HCT116 (cell line): ENCODE results near the gene PIGBOS1. TPM values are rescaled to one million over a fixed set of nuclear protein-coding genes. Genes with fewer than 3 reads are reported as not detected.

Source experiments
- ATAC-seq: fragments of 200-7000 bp; cut with Tn5 transposase; 2 replicates; pipeline ENCODE4 v1.9.1; 2020; ENCODE audit warnings: mild to moderate bottlenecking, moderate library complexity
- BruUV-seq: library from RNA; stranded (reverse); fragments of 400-500 nt; replicated peaks from 2 replicates; lab custom pipeline; 2021; lab: Mats Ljungman, UMichigan
- CTCF ChIA-PET: fragments of 300-600 bp; sonication (Branson Sonifier 250); formaldehyde crosslinking; loops from one replicate; lab custom pipeline; 2021; ENCODE audit warnings: antibody characterized with exemption; lab: Charles Lee
- POLR2A ChIA-PET: fragments of 300-600, 350-600 bp; sonication (Branson Sonifier 250); formaldehyde crosslinking; loops from one replicate; lab custom pipeline; 2021; ENCODE audit warnings: antibody characterized with exemption; lab: Charles Lee
- RAD21 ChIA-PET, 2 experiments: fragments of 300-600 bp; sonication (Branson Sonifier 250); formaldehyde crosslinking; loops; one replicate each; lab custom pipeline; 2023; ENCODE audit warnings: low total read pairs in 2 of 2; ENCODE audit not compliant: uncharacterized antibody in 2 of 2, unreplicated experiment in 2 of 2, low non-redundant PET in 1 of 2; lab: Charles Lee
- DNase-seq: peaks from one replicate; pipeline ENCODE4 v3.0.0-alpha.2; 2010; ENCODE audit warnings: low read depth, low spot score
- H2AFZ ChIP-seq: fragments of 200-600 bp; shearing (Covaris generic), sonication (generic); 2 replicates; pipeline ENCODE4 v1.6.1; 2017; ENCODE audit warnings: low read depth, mixed run types, mixed read lengths, antibody characterized with exemption, low read length; ENCODE audit not compliant: poor library complexity, severe bottlenecking
- H3K27ac ChIP-seq: 2 replicates; pipeline ENCODE4 v1.5.1; 2012; ENCODE audit warnings: low read depth, low read length
- H3K27me3 ChIP-seq: fragments of 200-600 bp; sonication (generic); 2 replicates; pipeline ENCODE4 v1.6.1; 2016; ENCODE audit warnings: mixed run types, low read length, mixed read lengths; ENCODE audit not compliant: insufficient read depth
- H3K36me3 ChIP-seq, 2 experiments: fragments of 200-500 bp in 1 of 2; fragments of 200-600 bp in 1 of 2; sonication (Bioruptor generic) in 1 of 2; sonication (generic) in 1 of 2; 2 replicates each; pipeline versions ENCODE4 v1.5.1 to v1.6.1; 2014 to 2016; ENCODE audit warnings: low read length in 2 of 2, inconsistent platforms in 1 of 2, mixed read lengths in 1 of 2, mixed run types in 1 of 2; ENCODE audit not compliant: insufficient read depth in 2 of 2, control insufficient read depth in 1 of 2
- H3K4me1 ChIP-seq, 2 experiments: fragments of 200-600 bp in 1 of 2; sonication (generic) in 1 of 2; 2 replicates each; pipeline versions ENCODE4 v1.5.1 to v1.6.1; 2012 to 2017; ENCODE audit warnings: low read length in 2 of 2, inconsistent platforms in 1 of 2, mild to moderate bottlenecking in 1 of 2, mixed read lengths in 1 of 2, mixed run types in 1 of 2, moderate library complexity in 1 of 2; ENCODE audit not compliant: insufficient read depth in 2 of 2, control insufficient read depth in 1 of 2
- H3K4me2 ChIP-seq: fragments of 200-600 bp; sonication (generic); 2 replicates; pipeline ENCODE4 v1.6.1; 2017; ENCODE audit warnings: mixed run types, low read length, mixed read lengths
- H3K4me3 ChIP-seq, 2 experiments: fragments of 200-600 bp in 1 of 2; sonication (generic) in 1 of 2; replicated peaks in 1 of 2; 2 replicates each; pipeline ENCODE4 v1.5.1; 2011 to 2016; ENCODE audit warnings: low read length in 2 of 2, control low read depth in 1 of 2, low read depth in 1 of 2, mild to moderate bottlenecking in 1 of 2, mixed read lengths in 1 of 2, mixed run types in 1 of 2
- H3K79me2 ChIP-seq: fragments of 200-600 bp; sonication (generic); 2 replicates; pipeline ENCODE4 v1.6.1; 2017; ENCODE audit warnings: mild to moderate bottlenecking, mixed run types, low read length, moderate library complexity, mixed read lengths; ENCODE audit not compliant: insufficient read depth
- H3K9ac ChIP-seq: fragments of 200-600 bp; sonication (generic); 2 replicates; pipeline ENCODE4 v1.6.1; 2016; ENCODE audit warnings: low read length, mixed read lengths
- H3K9me2 ChIP-seq: fragments of 200-600 bp; sonication (generic), shearing (Covaris generic); 2 replicates; pipeline ENCODE4 v1.6.1; 2017; ENCODE audit warnings: mixed run types, mild to moderate bottlenecking, moderate library complexity; ENCODE audit not compliant: insufficient read depth
- H3K9me3 ChIP-seq, 2 experiments: fragments of 200-500 bp in 1 of 2; fragments of 200-600 bp in 1 of 2; sonication (Bioruptor generic) in 1 of 2; sonication (generic) in 1 of 2; 2 replicates each; pipeline ENCODE4 v1.6.1; 2014 to 2017; ENCODE audit warnings: low read length in 2 of 2, mixed read lengths in 2 of 2, inconsistent platforms in 1 of 2, low read depth in 1 of 2, mild to moderate bottlenecking in 1 of 2, mixed run types in 1 of 2, moderate library complexity in 1 of 2; ENCODE audit not compliant: control insufficient read depth in 1 of 2, insufficient read depth in 1 of 2
- H4K20me1 ChIP-seq: fragments of 200-600 bp; sonication (generic), shearing (Covaris generic); 2 replicates; pipeline ENCODE4 v1.6.1; 2017; ENCODE audit warnings: mixed run types, mild to moderate bottlenecking, moderate library complexity; ENCODE audit not compliant: insufficient read depth
- CBX3 ChIP-seq: IDR thresholded peaks from 2 replicates; pipeline ENCODE4 v1.6.1; 2012; ENCODE audit warnings: low read depth
- CEBPB ChIP-seq: IDR thresholded peaks from 2 replicates; pipeline ENCODE4 v1.6.1; 2012; ENCODE audit warnings: low read depth
- EGR1 ChIP-seq: IDR thresholded peaks from 2 replicates; pipeline ENCODE4 v1.6.1; 2012; ENCODE audit warnings: low read depth
- ELF1 ChIP-seq: IDR thresholded peaks from 2 replicates; pipeline ENCODE4 v1.6.1; 2012; ENCODE audit warnings: low read depth, borderline replicate concordance
- FOSL1 ChIP-seq: IDR thresholded peaks from 2 replicates; pipeline ENCODE4 v1.6.1; 2012; ENCODE audit warnings: low read depth
- JUND ChIP-seq: IDR thresholded peaks from 2 replicates; pipeline ENCODE4 v1.6.1; 2012
- POLR2A ChIP-seq: IDR thresholded peaks from 2 replicates; pipeline ENCODE4 v1.7.0; 2011; ENCODE audit warnings: borderline replicate concordance; ENCODE audit not compliant: insufficient read depth, insufficient read length; ENCODE audit errors: extremely low read depth
- POLR2AphosphoS5 ChIP-seq: IDR thresholded peaks from 2 replicates; pipeline ENCODE4 v1.6.1; 2011; ENCODE audit warnings: mild to moderate bottlenecking, low read depth, low read length, moderate library complexity
- RAD21 ChIP-seq: IDR thresholded peaks from 2 replicates; pipeline ENCODE4 v1.6.1; 2012; ENCODE audit warnings: low read depth, mild to moderate bottlenecking
- SP1 ChIP-seq: IDR thresholded peaks from 2 replicates; pipeline ENCODE4 v1.6.1; 2012; ENCODE audit warnings: low read depth
- SRF ChIP-seq: IDR thresholded peaks from 2 replicates; pipeline ENCODE4 v1.6.1; 2012; ENCODE audit warnings: low read depth
- TCF7L2 ChIP-seq: IDR thresholded peaks from 2 replicates; pipeline ENCODE4 v1.7.0; 2011; ENCODE audit warnings: borderline replicate concordance, inconsistent platforms; ENCODE audit not compliant: insufficient read depth, insufficient read length; ENCODE audit errors: extremely low read depth
- YY1 ChIP-seq: IDR thresholded peaks from 2 replicates; pipeline ENCODE4 v1.6.1; 2011; ENCODE audit warnings: low read length, low read depth, moderate library complexity, mild to moderate bottlenecking; ENCODE audit not compliant: insufficient replicate concordance; ENCODE audit errors: extremely low read depth
- ZFX ChIP-seq: fragments of 450-650 bp; IDR thresholded peaks from 2 replicates; pipeline ENCODE4 v1.6.1; 2017
- ZNF274 ChIP-seq: fragments of 200-500 bp; sonication (Bioruptor generic); IDR thresholded peaks from 2 replicates; pipeline ENCODE4 v1.6.1; 2014; ENCODE audit warnings: mild to moderate bottlenecking, low read depth, low read length, inconsistent platforms
- intact Hi-C: fragments of 100-400 bp; cut with micrococcal nuclease; formaldehyde crosslinking; loops from 2 replicates; pipeline ENCODE4 v1.10.0; 2022
- total RNA-seq: library from RNA; stranded (reverse); gene quantifications from one replicate; pipeline ENCODE4 v1.2.1, GENCODE V29; 2021; ENCODE audit not compliant: unreplicated experiment
- TF ChIP-seq, protein P1 (sequence below): IDR thresholded peaks from 2 replicates; pipeline ENCODE4 v1.6.1; 2012
- TF ChIP-seq, protein P2 (sequence below): IDR thresholded peaks from 2 replicates; pipeline ENCODE4 v1.6.1; 2012; ENCODE audit warnings: low read depth
- TF ChIP-seq, protein P3 (sequence below): IDR thresholded peaks from 2 replicates; pipeline ENCODE4 v1.6.1; 2012
- TF ChIP-seq, protein P4 (sequence below): IDR thresholded peaks from 2 replicates; pipeline ENCODE4 v1.6.1; 2011; ENCODE audit warnings: mild to moderate bottlenecking, low read length, moderate library complexity; ENCODE audit not compliant: insufficient replicate concordance; ENCODE audit errors: extremely low read depth

The PIGBOS1 gene
- total RNA-seq, 1 experiment from 2014 or later = 15.3 TPM

DNA sequence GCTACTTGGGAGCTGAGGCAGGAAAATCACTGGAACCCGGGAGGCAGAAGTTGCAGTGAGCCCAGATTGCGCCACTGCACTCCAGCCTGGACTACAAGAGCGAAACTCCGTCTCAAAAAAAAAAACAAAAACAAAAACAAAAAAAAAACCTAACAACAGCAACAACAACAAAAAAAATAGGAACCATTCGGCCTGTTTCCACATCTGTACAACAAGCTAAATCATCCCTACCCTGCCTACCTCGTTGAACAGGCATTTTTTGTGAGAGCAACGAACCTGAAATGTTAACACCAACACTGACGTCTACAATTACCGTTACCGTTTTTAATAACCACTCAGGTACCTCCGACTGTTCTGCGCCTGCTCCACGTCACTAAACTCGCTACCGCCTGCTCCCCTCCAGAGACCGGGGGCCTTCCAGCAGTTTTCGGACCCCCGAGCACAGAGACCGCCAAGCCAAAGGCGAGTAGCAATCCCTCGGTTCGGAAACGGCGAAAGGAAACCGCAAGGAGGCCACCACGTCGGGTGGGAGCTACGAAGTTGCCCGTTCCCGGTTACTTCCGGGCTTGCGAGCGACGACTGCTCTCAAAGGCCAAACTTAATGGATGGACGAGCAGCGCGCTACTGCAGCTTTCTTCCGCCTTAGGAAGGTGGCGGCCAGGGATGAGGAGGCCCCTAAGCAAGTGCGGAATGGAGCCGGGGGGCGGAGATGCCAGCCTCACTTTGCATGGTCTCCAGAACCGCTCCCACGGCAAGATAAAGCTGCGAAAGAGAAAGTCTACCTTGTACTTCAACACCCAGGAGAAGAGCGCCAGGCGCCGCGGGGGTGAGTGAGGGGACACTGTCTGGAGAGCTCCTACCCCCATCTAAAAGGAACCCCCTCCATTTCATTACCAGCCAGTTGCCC is at the start of gene PIGBOS1, which contains the start of gene PIGB (continued):
- TF ChIP-seq TCF7L2 (peak; percentile 29), JUND (no peak), SRF (no peak), ZFX (peak; percentile 59), YY1 (peak; percentile 76), ZNF274 (no peak), POLR2AphosphoS5 (peak; percentile 79)
- TF ChIP-seq, protein P1, sequence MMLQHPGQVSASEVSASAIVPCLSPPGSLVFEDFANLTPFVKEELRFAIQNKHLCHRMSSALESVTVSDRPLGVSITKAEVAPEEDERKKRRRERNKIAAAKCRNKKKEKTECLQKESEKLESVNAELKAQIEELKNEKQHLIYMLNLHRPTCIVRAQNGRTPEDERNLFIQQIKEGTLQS = no peak

DNA sequence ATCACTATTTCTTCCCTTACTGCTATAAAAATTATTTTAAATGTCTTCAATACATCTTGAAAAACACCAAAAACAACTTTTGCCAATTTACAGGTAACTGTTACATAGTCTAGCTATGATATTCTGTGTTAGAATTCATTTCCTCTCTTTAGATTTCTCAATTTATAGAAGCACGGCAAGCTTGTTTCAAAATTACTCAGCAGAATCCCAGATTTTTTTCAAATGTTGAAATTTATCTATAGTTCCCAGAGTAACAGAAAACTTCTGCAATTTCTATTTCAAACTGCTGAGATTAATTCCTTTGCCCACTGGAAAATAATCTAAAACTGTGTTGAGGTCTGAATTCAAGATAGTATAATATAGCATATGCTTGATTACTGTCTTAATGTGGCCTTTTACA is 48.1 kb upstream of the PIGBOS1 start:
- Histone ChIP-seq H3K4me3 (no peak overlapping the region), H3K27me3 (no peaks in the 10 kb centered on the region), H3K27ac (no peak overlapping the region), H3K9ac (no peak overlapping the region), H3K36me3 (0 out of 4 replicates have a peak, but pooled peaks cover 0 to 2% of the 10 kb centered on the region in 2 experiments), H3K9me3 (no peaks in the 10 kb centered on the region), H3K79me2 (no peaks in the 10 kb centered on the region), H4K20me1 (no peaks in the 10 kb centered on the region), H2AFZ (no peak overlapping the region), H3K9me2 (no peaks in the 10 kb centered on the region), H3K4me2 (no peak overlapping the region), H3K4me1 (no peaks in the 10 kb centered on the region)
- BruUV-seq = no TSS peak
- CTCF ChIA-PET = interaction anchor here (0.9 kb wide), 1 partner anchor 68 kb away, joined by 3 read pairs; no protein-coding TSS in a partner anchor
- ATAC-seq (no peak), DNase-seq (no peak)
- POLR2A ChIA-PET = no interaction called here
- intact Hi-C loops = no loop called here
- RAD21 ChIA-PET = no interaction called here
- TF ChIP-seq CBX3 (no peak), SP1 (no peak), ZFX (no peak), ELF1 (no peak), CEBPB (no peak), EGR1 (no peak), POLR2A (no peak), RAD21 (no peak), TCF7L2 (no peak), YY1 (no peak), FOSL1 (no peak), POLR2AphosphoS5 (no peak)
- TF ChIP-seq, protein P2, sequence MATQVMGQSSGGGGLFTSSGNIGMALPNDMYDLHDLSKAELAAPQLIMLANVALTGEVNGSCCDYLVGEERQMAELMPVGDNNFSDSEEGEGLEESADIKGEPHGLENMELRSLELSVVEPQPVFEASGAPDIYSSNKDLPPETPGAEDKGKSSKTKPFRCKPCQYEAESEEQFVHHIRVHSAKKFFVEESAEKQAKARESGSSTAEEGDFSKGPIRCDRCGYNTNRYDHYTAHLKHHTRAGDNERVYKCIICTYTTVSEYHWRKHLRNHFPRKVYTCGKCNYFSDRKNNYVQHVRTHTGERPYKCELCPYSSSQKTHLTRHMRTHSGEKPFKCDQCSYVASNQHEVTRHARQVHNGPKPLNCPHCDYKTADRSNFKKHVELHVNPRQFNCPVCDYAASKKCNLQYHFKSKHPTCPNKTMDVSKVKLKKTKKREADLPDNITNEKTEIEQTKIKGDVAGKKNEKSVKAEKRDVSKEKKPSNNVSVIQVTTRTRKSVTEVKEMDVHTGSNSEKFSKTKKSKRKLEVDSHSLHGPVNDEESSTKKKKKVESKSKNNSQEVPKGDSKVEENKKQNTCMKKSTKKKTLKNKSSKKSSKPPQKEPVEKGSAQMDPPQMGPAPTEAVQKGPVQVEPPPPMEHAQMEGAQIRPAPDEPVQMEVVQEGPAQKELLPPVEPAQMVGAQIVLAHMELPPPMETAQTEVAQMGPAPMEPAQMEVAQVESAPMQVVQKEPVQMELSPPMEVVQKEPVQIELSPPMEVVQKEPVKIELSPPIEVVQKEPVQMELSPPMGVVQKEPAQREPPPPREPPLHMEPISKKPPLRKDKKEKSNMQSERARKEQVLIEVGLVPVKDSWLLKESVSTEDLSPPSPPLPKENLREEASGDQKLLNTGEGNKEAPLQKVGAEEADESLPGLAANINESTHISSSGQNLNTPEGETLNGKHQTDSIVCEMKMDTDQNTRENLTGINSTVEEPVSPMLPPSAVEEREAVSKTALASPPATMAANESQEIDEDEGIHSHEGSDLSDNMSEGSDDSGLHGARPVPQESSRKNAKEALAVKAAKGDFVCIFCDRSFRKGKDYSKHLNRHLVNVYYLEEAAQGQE = no peak
- TF ChIP-seq, protein P3, sequence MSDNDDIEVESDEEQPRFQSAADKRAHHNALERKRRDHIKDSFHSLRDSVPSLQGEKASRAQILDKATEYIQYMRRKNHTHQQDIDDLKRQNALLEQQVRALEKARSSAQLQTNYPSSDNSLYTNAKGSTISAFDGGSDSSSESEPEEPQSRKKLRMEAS = no peak
- TF ChIP-seq, protein P4, sequence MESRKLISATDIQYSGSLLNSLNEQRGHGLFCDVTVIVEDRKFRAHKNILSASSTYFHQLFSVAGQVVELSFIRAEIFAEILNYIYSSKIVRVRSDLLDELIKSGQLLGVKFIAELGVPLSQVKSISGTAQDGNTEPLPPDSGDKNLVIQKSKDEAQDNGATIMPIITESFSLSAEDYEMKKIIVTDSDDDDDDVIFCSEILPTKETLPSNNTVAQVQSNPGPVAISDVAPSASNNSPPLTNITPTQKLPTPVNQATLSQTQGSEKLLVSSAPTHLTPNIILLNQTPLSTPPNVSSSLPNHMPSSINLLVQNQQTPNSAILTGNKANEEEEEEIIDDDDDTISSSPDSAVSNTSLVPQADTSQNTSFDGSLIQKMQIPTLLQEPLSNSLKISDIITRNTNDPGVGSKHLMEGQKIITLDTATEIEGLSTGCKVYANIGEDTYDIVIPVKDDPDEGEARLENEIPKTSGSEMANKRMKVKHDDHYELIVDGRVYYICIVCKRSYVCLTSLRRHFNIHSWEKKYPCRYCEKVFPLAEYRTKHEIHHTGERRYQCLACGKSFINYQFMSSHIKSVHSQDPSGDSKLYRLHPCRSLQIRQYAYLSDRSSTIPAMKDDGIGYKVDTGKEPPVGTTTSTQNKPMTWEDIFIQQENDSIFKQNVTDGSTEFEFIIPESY = no peak
